ENCODE results near the gene ZNF227. TPM values are rescaled to one million over a fixed set of nuclear protein-coding genes. Genes with fewer than 3 reads are reported as not detected.

Gene ZNF227
- total RNA-seq, 6 experiments from 2014 or later = 4.5 to 8.5 (median 6.8) TPM

- Histone ChIP-seq H3K9me3 (peaks cover 0 to 35% (median 0%) of the 10 kb centered on the region in 4 donors), H3K36me3 (peaks cover 0 to 7% (median 4%) of the 10 kb centered on the region in 4 donors), H3K27ac (no peak overlapping the region), H3K27me3 (no peaks in the 10 kb centered on the region), H3K4me1 (no peaks in the 10 kb centered on the region), H3K4me3 (no peak overlapping the region)
- 95% methylated on average over 3 of the region's 3 CpGs for WGBS (ENCODE audit: insufficient coverage, low coverage, low lambda C conversion rate, missing lambda C conversion rate)
- intact Hi-C loops (cut with DNase I) = no loop called here
- ATAC-seq (no peak), DNase-seq (no peak)
- no peak for TF ChIP-seq CTCF (IDR thresholded peaks at IDR 0.05)
- no peak for TF ChIP-seq POLR2A (IDR thresholded peaks at IDR 0.05)
Observed at GRCh38 chr19:44282846-44283245, 70.5 kb downstream of the ZNF227 start.

- WGBS (ENCODE audit: insufficient coverage, low coverage, low lambda C conversion rate, missing lambda C conversion rate) = 82% methylated on average over 4 of the region's 4 CpGs
- Histone ChIP-seq H3K27me3 (no peaks in the 10 kb centered on the region), H3K27ac (no peak overlapping the region), H3K4me1 (no peaks in the 10 kb centered on the region), H3K9me3 (peaks cover 0 to 20% (median 0%) of the 10 kb centered on the region in 4 donors), H3K36me3 (peaks cover 0 to 28% (median 18%) of the 10 kb centered on the region in 4 donors), H3K4me3 (no peak overlapping the region)
- ATAC-seq = no peak
- DNase-seq = no peak
- intact Hi-C loops (cut with DNase I) = no loop called here
- TF ChIP-seq CTCF (IDR thresholded peaks at IDR 0.05) (no peak), POLR2A (IDR thresholded peaks at IDR 0.05) (no peak)
Observed at GRCh38 chr19:44284968-44285367, 72.6 kb downstream of the ZNF227 start.

Other genes starting within 250 kb of the ZNF227 start
- gene ZNF155, start 228.3 kb upstream of the ZNF227 start, total RNA-seq = 1 to 10 TPM; 1.9 to 5.8 (median 3.1) TPM
- gene ZNF230, start 209.6 kb upstream of the ZNF227 start, total RNA-seq = 1 to 10 TPM; 1.0 to 5.8 (median 1.8) TPM
- gene ZNF222, start 187.2 kb upstream of the ZNF227 start, total RNA-seq = 1 to 10 TPM in 5 of 6 experiments, under 1 TPM in 1; 0.87 to 1.8 (median 1.2) TPM
- gene ZNF223, start 160.5 kb upstream of the ZNF227 start, total RNA-seq = 1 to 10 TPM in 5 of 6 experiments, under 1 TPM in 1; 0.80 to 2.4 (median 1.7) TPM
- gene ZNF284, start 140.4 kb upstream of the ZNF227 start, total RNA-seq = under 1 TPM; 0.35 to 0.68 (median 0.56) TPM
- gene ZNF224, start 118.2 kb upstream of the ZNF227 start, total RNA-seq = 10 to 100 TPM in 2 of 6 experiments, 1 to 10 TPM in 4; 6.9 to 13.6 (median 8.0) TPM
- gene ZNF225, start 99.1 kb upstream of the ZNF227 start, total RNA-seq = 1 to 10 TPM in 5 of 6 experiments, under 1 TPM in 1; 0.74 to 2.2 (median 1.8) TPM
- gene ZNF234, start 71.0 kb upstream of the ZNF227 start, total RNA-seq = 1 to 10 TPM; 2.4 to 5.6 (median 3.5) TPM
- 10 to 100 TPM in 1 of 6 experiments, 1 to 10 TPM in 5; 5.2 to 10.7 (median 8.1) TPM for gene ZNF226, start 47.4 kb upstream of the ZNF227 start, total RNA-seq
- gene ZNF233, start 47.4 kb downstream of the ZNF227 start, total RNA-seq = not detected
- gene ZNF235, start 92.5 kb downstream of the ZNF227 start, total RNA-seq = 1 to 10 TPM; 1.3 to 2.7 (median 1.9) TPM
- 1 to 10 TPM in 4 of 6 experiments, under 1 TPM in 2; 0.86 to 1.7 (median 1.1) TPM for gene ZNF112, start 144.1 kb downstream of the ZNF227 start, total RNA-seq
- 1 to 10 TPM in 2 of 6 experiments, under 1 TPM in 4; 0.37 to 1.6 (median 0.90) TPM for gene ZNF285, start 189.1 kb downstream of the ZNF227 start, total RNA-seq
- 1 to 10 TPM in 3 of 6 experiments, under 1 TPM in 3; 0.50 to 2.3 (median 0.93) TPM for gene ZNF229, start 235.9 kb downstream of the ZNF227 start, total RNA-seq